Measurements from ENCODE around the gene GSG1L2. TPM values are rescaled to one million over a fixed set of nuclear protein-coding genes. Genes with fewer than 3 reads are reported as not detected.

The GSG1L2 gene
- polyA plus RNA-seq, 1 experiment: not detected

GRCh38 chr17:9817086-9817485 is 4.8 kb downstream of the GSG1L2 start:
- POLR2A ChIA-PET: no interaction called here

DNA sequence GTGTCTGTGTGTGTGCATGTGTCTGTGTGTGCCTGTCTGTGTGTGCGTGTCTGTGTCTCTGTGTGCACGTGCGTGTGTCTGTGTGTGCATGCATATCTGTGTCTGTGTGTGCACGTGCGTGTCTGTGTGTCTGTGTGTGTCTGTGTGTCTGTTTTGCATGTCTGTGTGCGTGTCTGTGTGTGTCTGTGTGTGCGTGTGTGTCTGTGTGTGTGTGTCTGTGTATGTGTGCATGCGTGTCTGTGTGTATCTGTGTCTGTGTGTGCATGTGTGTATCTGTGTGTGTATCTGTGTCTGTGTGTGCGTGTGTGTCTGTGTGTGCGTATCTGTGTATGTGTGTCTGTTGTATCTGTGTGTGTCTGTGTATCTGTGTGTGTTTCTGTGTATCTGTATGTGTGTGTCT is 5.4 kb downstream of the GSG1L2 start:
- Histone ChIP-seq H3K36me3 (ENCODE audit: control insufficient read depth, insufficient read depth, low read length) (no peaks in the 10 kb centered on the region), H3K27me3 (ENCODE audit: control insufficient read depth, insufficient read depth, low read length) (no peaks in the 10 kb centered on the region), H3K4me3 (ENCODE audit: low read depth, low read length) (no peak overlapping the region)
- no peak for DNase-seq (ENCODE audit: low read depth)
- TF ChIP-seq, protein P1, sequence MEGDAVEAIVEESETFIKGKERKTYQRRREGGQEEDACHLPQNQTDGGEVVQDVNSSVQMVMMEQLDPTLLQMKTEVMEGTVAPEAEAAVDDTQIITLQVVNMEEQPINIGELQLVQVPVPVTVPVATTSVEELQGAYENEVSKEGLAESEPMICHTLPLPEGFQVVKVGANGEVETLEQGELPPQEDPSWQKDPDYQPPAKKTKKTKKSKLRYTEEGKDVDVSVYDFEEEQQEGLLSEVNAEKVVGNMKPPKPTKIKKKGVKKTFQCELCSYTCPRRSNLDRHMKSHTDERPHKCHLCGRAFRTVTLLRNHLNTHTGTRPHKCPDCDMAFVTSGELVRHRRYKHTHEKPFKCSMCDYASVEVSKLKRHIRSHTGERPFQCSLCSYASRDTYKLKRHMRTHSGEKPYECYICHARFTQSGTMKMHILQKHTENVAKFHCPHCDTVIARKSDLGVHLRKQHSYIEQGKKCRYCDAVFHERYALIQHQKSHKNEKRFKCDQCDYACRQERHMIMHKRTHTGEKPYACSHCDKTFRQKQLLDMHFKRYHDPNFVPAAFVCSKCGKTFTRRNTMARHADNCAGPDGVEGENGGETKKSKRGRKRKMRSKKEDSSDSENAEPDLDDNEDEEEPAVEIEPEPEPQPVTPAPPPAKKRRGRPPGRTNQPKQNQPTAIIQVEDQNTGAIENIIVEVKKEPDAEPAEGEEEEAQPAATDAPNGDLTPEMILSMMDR (IDR thresholded peaks at IDR 0.05; ENCODE audit: insufficient read depth, low read depth, low read length): no peak
- ChIA-PET CTCF (no interaction called here), POLR2A (no interaction called here)

More at GRCh38 chr17:9817086-9817485, 4.8 kb downstream of the GSG1L2 start:
- no peaks in the 10 kb centered on the region for H3K27me3 ChIP-seq (ENCODE audit: control insufficient read depth, insufficient read depth, low read length)
- H3K4me3 ChIP-seq (ENCODE audit: low read depth, low read length): no peak overlapping the region
- H3K36me3 ChIP-seq (ENCODE audit: control insufficient read depth, insufficient read depth, low read length): no peaks in the 10 kb centered on the region
- TF ChIP-seq, protein P1 (IDR thresholded peaks at IDR 0.05; ENCODE audit: insufficient read depth, low read depth, low read length): no peak
- no peak for DNase-seq (ENCODE audit: low read depth)
- CTCF ChIA-PET: no interaction called here

GRCh38 chr17:9814337-9814945 is 7.4 kb downstream of the GSG1L2 start:
- TF ChIP-seq, protein P1 (IDR thresholded peaks at IDR 0.05; ENCODE audit: insufficient read depth, low read depth, low read length): no peak
- no peak overlapping the region for H3K4me3 ChIP-seq (ENCODE audit: low read depth, low read length)
- H3K27me3 ChIP-seq (ENCODE audit: control insufficient read depth, insufficient read depth, low read length): no peaks in the 10 kb centered on the region
- DNase-seq (ENCODE audit: low read depth): no peak
- POLR2A ChIA-PET: no interaction called here
- no peaks in the 10 kb centered on the region for H3K36me3 ChIP-seq (ENCODE audit: control insufficient read depth, insufficient read depth, low read length)
- CTCF ChIA-PET: interaction anchor here (0.5 kb wide), 1 partner anchor 700 kb away, joined by 3 read pairs; no protein-coding TSS in a partner anchor

GRCh38 chr17:9813166-9813565 is 8.7 kb downstream of the GSG1L2 start:
- no peak overlapping the region for H3K4me3 ChIP-seq (ENCODE audit: low read depth, low read length)
- no peaks in the 10 kb centered on the region for H3K27me3 ChIP-seq (ENCODE audit: control insufficient read depth, insufficient read depth, low read length)
- H3K36me3 ChIP-seq (ENCODE audit: control insufficient read depth, insufficient read depth, low read length): no peaks in the 10 kb centered on the region
- TF ChIP-seq, protein P1 (IDR thresholded peaks at IDR 0.05; ENCODE audit: insufficient read depth, low read depth, low read length): no peak
- ChIA-PET CTCF (no interaction called here), POLR2A (no interaction called here)
- no peak for DNase-seq (ENCODE audit: low read depth)

GRCh38 chr17:9811537-9811936 is 10.3 kb downstream of the GSG1L2 start:
- no peak overlapping the region for H3K4me3 ChIP-seq (ENCODE audit: low read depth, low read length)
- CTCF ChIA-PET: no interaction called here
- no peaks in the 10 kb centered on the region for H3K36me3 ChIP-seq (ENCODE audit: control insufficient read depth, insufficient read depth, low read length)
- POLR2A ChIA-PET: no interaction called here
- no peak for DNase-seq (ENCODE audit: low read depth)
- H3K27me3 ChIP-seq (ENCODE audit: control insufficient read depth, insufficient read depth, low read length): no peaks in the 10 kb centered on the region
- TF ChIP-seq, protein P1 (IDR thresholded peaks at IDR 0.05; ENCODE audit: insufficient read depth, low read depth, low read length): no peak
